Neural progenitor cell (in vitro differentiated cells): ENCODE data around the gene PPFIA1.

Experiments
- CTCF ChIP-seq: fragments of 200-600 bp; sonication (generic); IDR thresholded peaks from 2 replicates; pipeline ENCODE4 v1.5.1; 2017; ENCODE audit warnings: antibody characterized with exemption, mild to moderate bottlenecking
- EZH2 ChIP-seq: fragments of 200-600 bp; sonication (generic); IDR thresholded peaks from 2 replicates; pipeline ENCODE4 v1.6.1; 2017; ENCODE audit warnings: antibody characterized with exemption, mild to moderate bottlenecking, moderate library complexity
- EZH2phosphoT487 ChIP-seq: fragments of 200-600 bp; sonication (generic); IDR thresholded peaks from 2 replicates; pipeline ENCODE4 v1.6.1; 2017; ENCODE audit warnings: antibody characterized with exemption

GRCh38 chr11:70387564-70387963 is 117.1 kb downstream of the PPFIA1 start:
- TF ChIP-seq CTCF = no peak
- TF ChIP-seq EZH2phosphoT487 = no peak
- no peak for TF ChIP-seq EZH2
